Measurements from ENCODE around the gene TFR2. TPM values are rescaled to one million over a fixed set of nuclear protein-coding genes. Genes with fewer than 3 reads are reported as not detected.

The TFR2 gene
- total and polyA plus RNA-seq, 2 experiments from 2014 or later: 3.7 to 4.2 TPM

DNA sequence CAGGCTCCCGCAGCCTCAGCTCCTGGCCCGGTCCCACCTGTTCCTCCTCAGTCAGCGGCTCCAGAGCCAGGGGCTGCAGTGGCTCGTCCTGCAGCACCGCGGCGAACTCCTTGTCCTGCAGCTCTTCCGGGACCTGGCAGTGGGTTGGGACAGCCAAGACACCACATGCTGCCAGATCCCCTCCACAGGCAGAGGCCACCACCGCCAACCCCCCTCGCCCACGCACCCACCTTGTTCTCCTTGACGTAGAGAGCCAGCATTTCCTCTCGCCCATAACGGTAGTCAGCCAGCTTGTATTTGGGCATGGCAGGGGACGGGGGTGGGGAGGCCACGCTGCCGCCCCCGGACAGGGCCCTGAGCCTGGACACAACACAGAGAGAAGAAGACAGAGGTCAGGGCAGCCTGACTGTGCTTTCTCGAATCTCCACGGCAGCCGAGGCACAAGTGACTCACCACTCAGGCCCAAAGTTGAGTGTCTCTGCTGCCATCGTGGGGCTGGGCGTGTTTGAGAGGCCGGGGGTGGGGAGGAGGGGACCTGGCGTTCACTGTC is 46.5 kb upstream of the TFR2 start:
- peaks cover 9% of the 10 kb centered on the region for H3K36me3 ChIP-seq (ENCODE audit: insufficient read depth)
- H3K4me3 ChIP-seq: no peak overlapping the region
- TF ChIP-seq, protein P1, sequence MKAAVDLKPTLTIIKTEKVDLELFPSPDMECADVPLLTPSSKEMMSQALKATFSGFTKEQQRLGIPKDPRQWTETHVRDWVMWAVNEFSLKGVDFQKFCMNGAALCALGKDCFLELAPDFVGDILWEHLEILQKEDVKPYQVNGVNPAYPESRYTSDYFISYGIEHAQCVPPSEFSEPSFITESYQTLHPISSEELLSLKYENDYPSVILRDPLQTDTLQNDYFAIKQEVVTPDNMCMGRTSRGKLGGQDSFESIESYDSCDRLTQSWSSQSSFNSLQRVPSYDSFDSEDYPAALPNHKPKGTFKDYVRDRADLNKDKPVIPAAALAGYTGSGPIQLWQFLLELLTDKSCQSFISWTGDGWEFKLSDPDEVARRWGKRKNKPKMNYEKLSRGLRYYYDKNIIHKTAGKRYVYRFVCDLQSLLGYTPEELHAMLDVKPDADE (IDR thresholded peaks at IDR 0.05): no peak
- TF ChIP-seq ZNF114 (CRISPR knock-in tag; IDR thresholded peaks at IDR 0.05) (no peak), EZH2 (IDR thresholded peaks at IDR 0.05; ENCODE audit: low read depth, unreplicated experiment) (no peak), NANOG (IDR thresholded peaks at IDR 0.05; ENCODE audit: borderline replicate concordance) (no peak), STAT1 (IDR thresholded peaks at IDR 0.05; ENCODE audit: unreplicated experiment) (no peak), CREB1 (CRISPR knock-in tag; IDR thresholded peaks at IDR 0.05; ENCODE audit: low read depth) (no peak)
- TF ChIP-seq, protein P2, sequence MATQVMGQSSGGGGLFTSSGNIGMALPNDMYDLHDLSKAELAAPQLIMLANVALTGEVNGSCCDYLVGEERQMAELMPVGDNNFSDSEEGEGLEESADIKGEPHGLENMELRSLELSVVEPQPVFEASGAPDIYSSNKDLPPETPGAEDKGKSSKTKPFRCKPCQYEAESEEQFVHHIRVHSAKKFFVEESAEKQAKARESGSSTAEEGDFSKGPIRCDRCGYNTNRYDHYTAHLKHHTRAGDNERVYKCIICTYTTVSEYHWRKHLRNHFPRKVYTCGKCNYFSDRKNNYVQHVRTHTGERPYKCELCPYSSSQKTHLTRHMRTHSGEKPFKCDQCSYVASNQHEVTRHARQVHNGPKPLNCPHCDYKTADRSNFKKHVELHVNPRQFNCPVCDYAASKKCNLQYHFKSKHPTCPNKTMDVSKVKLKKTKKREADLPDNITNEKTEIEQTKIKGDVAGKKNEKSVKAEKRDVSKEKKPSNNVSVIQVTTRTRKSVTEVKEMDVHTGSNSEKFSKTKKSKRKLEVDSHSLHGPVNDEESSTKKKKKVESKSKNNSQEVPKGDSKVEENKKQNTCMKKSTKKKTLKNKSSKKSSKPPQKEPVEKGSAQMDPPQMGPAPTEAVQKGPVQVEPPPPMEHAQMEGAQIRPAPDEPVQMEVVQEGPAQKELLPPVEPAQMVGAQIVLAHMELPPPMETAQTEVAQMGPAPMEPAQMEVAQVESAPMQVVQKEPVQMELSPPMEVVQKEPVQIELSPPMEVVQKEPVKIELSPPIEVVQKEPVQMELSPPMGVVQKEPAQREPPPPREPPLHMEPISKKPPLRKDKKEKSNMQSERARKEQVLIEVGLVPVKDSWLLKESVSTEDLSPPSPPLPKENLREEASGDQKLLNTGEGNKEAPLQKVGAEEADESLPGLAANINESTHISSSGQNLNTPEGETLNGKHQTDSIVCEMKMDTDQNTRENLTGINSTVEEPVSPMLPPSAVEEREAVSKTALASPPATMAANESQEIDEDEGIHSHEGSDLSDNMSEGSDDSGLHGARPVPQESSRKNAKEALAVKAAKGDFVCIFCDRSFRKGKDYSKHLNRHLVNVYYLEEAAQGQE (IDR thresholded peaks at IDR 0.05; ENCODE audit: unreplicated experiment): no peak
- TF ChIP-seq, protein P3, sequence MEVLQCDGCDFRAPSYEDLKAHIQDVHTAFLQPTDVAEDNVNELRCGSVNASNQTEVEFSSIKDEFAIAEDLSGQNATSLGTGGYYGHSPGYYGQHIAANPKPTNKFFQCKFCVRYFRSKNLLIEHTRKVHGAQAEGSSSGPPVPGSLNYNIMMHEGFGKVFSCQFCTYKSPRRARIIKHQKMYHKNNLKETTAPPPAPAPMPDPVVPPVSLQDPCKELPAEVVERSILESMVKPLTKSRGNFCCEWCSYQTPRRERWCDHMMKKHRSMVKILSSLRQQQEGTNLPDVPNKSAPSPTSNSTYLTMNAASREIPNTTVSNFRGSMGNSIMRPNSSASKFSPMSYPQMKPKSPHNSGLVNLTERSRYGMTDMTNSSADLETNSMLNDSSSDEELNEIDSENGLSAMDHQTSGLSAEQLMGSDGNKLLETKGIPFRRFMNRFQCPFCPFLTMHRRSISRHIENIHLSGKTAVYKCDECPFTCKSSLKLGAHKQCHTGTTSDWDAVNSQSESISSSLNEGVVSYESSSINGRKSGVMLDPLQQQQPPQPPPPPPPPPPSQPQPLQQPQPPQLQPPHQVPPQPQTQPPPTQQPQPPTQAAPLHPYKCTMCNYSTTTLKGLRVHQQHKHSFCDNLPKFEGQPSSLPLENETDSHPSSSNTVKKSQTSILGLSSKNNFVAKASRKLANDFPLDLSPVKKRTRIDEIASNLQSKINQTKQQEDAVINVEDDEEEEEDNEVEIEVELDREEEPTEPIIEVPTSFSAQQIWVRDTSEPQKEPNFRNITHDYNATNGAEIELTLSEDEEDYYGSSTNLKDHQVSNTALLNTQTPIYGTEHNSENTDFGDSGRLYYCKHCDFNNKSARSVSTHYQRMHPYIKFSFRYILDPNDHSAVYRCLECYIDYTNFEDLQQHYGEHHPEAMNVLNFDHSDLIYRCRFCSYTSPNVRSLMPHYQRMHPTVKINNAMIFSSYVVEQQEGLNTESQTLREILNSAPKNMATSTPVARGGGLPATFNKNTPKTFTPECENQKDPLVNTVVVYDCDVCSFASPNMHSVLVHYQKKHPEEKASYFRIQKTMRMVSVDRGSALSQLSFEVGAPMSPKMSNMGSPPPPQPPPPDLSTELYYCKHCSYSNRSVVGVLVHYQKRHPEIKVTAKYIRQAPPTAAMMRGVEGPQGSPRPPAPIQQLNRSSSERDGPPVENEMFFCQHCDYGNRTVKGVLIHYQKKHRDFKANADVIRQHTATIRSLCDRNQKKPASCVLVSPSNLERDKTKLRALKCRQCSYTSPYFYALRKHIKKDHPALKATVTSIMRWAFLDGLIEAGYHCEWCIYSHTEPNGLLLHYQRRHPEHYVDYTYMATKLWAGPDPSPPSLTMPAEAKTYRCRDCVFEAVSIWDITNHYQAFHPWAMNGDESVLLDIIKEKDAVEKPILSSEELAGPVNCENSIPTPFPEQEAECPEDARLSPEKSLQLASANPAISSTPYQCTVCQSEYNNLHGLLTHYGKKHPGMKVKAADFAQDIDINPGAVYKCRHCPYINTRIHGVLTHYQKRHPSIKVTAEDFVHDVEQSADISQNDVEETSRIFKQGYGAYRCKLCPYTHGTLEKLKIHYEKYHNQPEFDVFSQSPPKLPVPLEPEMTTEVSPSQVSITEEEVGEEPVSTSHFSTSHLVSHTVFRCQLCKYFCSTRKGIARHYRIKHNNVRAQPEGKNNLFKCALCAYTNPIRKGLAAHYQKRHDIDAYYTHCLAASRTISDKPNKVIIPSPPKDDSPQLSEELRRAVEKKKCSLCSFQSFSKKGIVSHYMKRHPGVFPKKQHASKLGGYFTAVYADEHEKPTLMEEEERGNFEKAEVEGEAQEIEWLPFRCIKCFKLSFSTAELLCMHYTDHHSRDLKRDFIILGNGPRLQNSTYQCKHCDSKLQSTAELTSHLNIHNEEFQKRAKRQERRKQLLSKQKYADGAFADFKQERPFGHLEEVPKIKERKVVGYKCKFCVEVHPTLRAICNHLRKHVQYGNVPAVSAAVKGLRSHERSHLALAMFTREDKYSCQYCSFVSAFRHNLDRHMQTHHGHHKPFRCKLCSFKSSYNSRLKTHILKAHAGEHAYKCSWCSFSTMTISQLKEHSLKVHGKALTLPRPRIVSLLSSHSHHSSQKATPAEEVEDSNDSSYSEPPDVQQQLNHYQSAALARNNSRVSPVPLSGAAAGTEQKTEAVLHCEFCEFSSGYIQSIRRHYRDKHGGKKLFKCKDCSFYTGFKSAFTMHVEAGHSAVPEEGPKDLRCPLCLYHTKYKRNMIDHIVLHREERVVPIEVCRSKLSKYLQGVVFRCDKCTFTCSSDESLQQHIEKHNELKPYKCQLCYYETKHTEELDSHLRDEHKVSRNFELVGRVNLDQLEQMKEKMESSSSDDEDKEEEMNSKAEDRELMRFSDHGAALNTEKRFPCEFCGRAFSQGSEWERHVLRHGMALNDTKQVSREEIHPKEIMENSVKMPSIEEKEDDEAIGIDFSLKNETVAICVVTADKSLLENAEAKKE (CRISPR knock-in tag; IDR thresholded peaks at IDR 0.05): no peak
- Mint-ChIP-seq H3K36me3 (ENCODE audit: low read depth) (peaks cover 63% of the 10 kb centered on the region), H3K27me3 (ENCODE audit: insufficient read depth, low read depth, poor library complexity) (peaks cover 21% of the 10 kb centered on the region), H3K27ac (no peak overlapping the region), H3K4me1 (peaks cover 28% of the 10 kb centered on the region), H3K4me3 (no peak overlapping the region), H3K9me3 (no peaks in the 10 kb centered on the region)
- DNase-seq (ENCODE audit: low spot score) (no peak), ATAC-seq (no peak)
- no peaks in the 10 kb centered on the region for H3K9me2 ChIP-seq (ENCODE audit: insufficient read depth)
- H3K4me1 ChIP-seq (ENCODE audit: insufficient read depth): peaks cover 21% of the 10 kb centered on the region
- H3K27me3 ChIP-seq (ENCODE audit: insufficient read depth): no peaks in the 10 kb centered on the region
- H2AFZ ChIP-seq: no peak overlapping the region
- H3K4me2 ChIP-seq: no peak overlapping the region
- H4K20me1 ChIP-seq (replicated peaks; ENCODE audit: insufficient read depth): peaks cover 39% of the 10 kb centered on the region
- no peak overlapping the region for H3K27ac ChIP-seq (ENCODE audit: low read depth)
- H3K79me2 ChIP-seq (replicated peaks; ENCODE audit: insufficient read depth): peaks cover 51% of the 10 kb centered on the region
- H3F3A ChIP-seq (replicated peaks; ENCODE audit: low read depth): peaks cover 22% of the 10 kb centered on the region

Data from GM23338 (cell line).